Measurements from ENCODE around the gene CDH8. TPM values are rescaled to one million over a fixed set of nuclear protein-coding genes. Genes with fewer than 3 reads are reported as not detected.

Gene CDH8
- total RNA-seq, 1 experiment from 2014 or later, result 2.5 TPM

DNA sequence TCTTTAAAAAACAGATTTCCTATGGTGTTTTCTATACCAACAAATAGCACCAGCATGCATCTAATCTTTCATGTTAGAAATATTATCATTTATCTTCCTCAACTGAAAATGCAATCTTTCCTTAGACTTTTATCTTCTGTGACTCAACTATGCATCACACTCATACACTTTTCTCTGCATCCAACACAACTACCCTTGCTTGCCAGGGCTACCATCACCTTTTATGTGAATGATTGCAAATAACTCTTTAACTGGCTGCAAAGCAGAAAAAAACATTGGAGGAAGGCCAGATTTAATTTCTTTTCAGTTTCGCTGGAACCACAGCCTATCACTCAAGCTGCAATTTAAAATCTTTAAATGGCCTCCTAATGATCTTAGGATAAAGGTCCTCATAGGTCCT is 212.9 kb downstream of the CDH8 start:
- Histone ChIP-seq H3K4me1 (ENCODE audit: control insufficient read depth in 1 of 2, insufficient read depth in 2 of 2, low read length in 2 of 2) (no peaks in the 10 kb centered on the region; a peak in 1 of 4 replicates), H3K9me3 (ENCODE audit: control insufficient read depth in 1 of 2, insufficient read depth in 1 of 2, low read depth in 1 of 2, low read length in 2 of 2) (peaks cover 13 to 24% of the 10 kb centered on the region in 2 experiments; a peak in 2 of 4 replicates), H3K4me2 (ENCODE audit: low read length) (no peak overlapping the region), H3K79me2 (ENCODE audit: insufficient read depth, low read length) (no peaks in the 10 kb centered on the region), H4K20me1 (ENCODE audit: insufficient read depth) (no peaks in the 10 kb centered on the region), H3K4me3 (replicated peaks in 1 of 2; ENCODE audit: low read depth in 1 of 2, low read length in 2 of 2) (no peak overlapping the region), H3K27me3 (ENCODE audit: insufficient read depth, low read length) (no peaks in the 10 kb centered on the region), H3K9ac (ENCODE audit: low read length) (no peak overlapping the region), H3K9me2 (ENCODE audit: insufficient read depth) (no peaks in the 10 kb centered on the region), H2AFZ (ENCODE audit: low read depth, low read length, poor library complexity, severe bottlenecking) (no peak overlapping the region), H3K36me3 (ENCODE audit: control insufficient read depth in 1 of 2, insufficient read depth in 2 of 2, low read length in 2 of 2) (no peaks in the 10 kb centered on the region), H3K27ac (ENCODE audit: low read depth, low read length) (no peak overlapping the region)
- ChIA-PET RAD21 (ENCODE audit: low non-redundant PET in 1 of 2, low total read pairs in 2 of 2, uncharacterized antibody in 2 of 2, unreplicated experiment in 2 of 2) (no interaction called here), POLR2A (no interaction called here), CTCF (no interaction called here)
- ATAC-seq (no peak), DNase-seq (ENCODE audit: low read depth, low spot score) (no peak)
- no peak for TF ChIP-seq SRF (IDR thresholded peaks at IDR 0.05; ENCODE audit: low read depth)
- TF ChIP-seq EGR1 (IDR thresholded peaks at IDR 0.05; ENCODE audit: low read depth), result no peak
- TF ChIP-seq ATF3 (IDR thresholded peaks at IDR 0.05), result no peak
- TF ChIP-seq POLR2AphosphoS5 (IDR thresholded peaks at IDR 0.05; ENCODE audit: low read depth, low read length), result no peak
- intact Hi-C loops (cut with micrococcal nuclease), result no loop called here
- BruUV-seq (replicated peaks), result no TSS peak

- Histone ChIP-seq H3K36me3 (ENCODE audit: control insufficient read depth in 1 of 2, insufficient read depth in 2 of 2, low read length in 2 of 2) (no peaks in the 10 kb centered on the region), H3K4me3 (replicated peaks in 1 of 2; ENCODE audit: low read depth in 1 of 2, low read length in 2 of 2) (no peak overlapping the region), H3K9ac (ENCODE audit: low read length) (no peak overlapping the region), H3K27me3 (ENCODE audit: insufficient read depth, low read length) (no peaks in the 10 kb centered on the region), H3K4me1 (ENCODE audit: control insufficient read depth in 1 of 2, insufficient read depth in 2 of 2, low read length in 2 of 2) (no peaks in the 10 kb centered on the region; a peak in 1 of 4 replicates), H4K20me1 (ENCODE audit: insufficient read depth) (no peaks in the 10 kb centered on the region), H3K79me2 (ENCODE audit: insufficient read depth, low read length) (no peaks in the 10 kb centered on the region), H3K27ac (ENCODE audit: low read depth, low read length) (no peak overlapping the region), H2AFZ (ENCODE audit: low read depth, low read length, poor library complexity, severe bottlenecking) (no peak overlapping the region), H3K9me2 (ENCODE audit: insufficient read depth) (no peaks in the 10 kb centered on the region), H3K9me3 (ENCODE audit: control insufficient read depth in 1 of 2, insufficient read depth in 1 of 2, low read depth in 1 of 2, low read length in 2 of 2) (peaks cover 12% of the 10 kb centered on the region in 2 experiments; a peak in 2 of 4 replicates), H3K4me2 (ENCODE audit: low read length) (no peak overlapping the region)
- BruUV-seq (replicated peaks), result no TSS peak
- CTCF ChIA-PET, result no interaction called here
- RAD21 ChIA-PET (ENCODE audit: low non-redundant PET in 1 of 2, low total read pairs in 2 of 2, uncharacterized antibody in 2 of 2, unreplicated experiment in 2 of 2), result no interaction called here
- no peak for TF ChIP-seq CBX3 (IDR thresholded peaks at IDR 0.05; ENCODE audit: low read depth)
- no peak for TF ChIP-seq ZNF274 (IDR thresholded peaks at IDR 0.05; ENCODE audit: low read depth, low read length)
- TF ChIP-seq REST (IDR thresholded peaks at IDR 0.05; ENCODE audit: low read depth), result no peak
- DNase-seq (ENCODE audit: low read depth, low spot score) (no peak), ATAC-seq (no peak)
- intact Hi-C loops (cut with micrococcal nuclease), result no loop called here
- POLR2A ChIA-PET, result no interaction called here
Observed at GRCh38 chr16:61820820-61821219, 215.4 kb downstream of the CDH8 start.
